GM18868 (cell line): Measurements from ENCODE around the gene PPP1R16B.
"Not testable (repeated sequence)": the region's sequence is repeated elsewhere in the genome, so short reads cannot be mapped to it uniquely, and the experiment has no call there.

Experiments used
- ATAC-seq: cut with Tn5 transposase; IDR thresholded peaks from one replicate; pipeline ENCODE4 v1.9.1; 2021; ENCODE audit warnings: mild to moderate bottlenecking, moderate library complexity; ENCODE audit not compliant: unreplicated experiment

PPP1R16B gene

GRCh38 chr20:38843346-38843745 is 37.8 kb downstream of the PPP1R16B start:
- peak; percentile 43 for ATAC-seq

GRCh38 chr20:38844963-38845362 is 39.5 kb downstream of the PPP1R16B start:
- ATAC-seq: no peak

- no peak for ATAC-seq
Measured at GRCh38 chr20:38847840-38848239, 42.3 kb downstream of the PPP1R16B start.

- no peak for ATAC-seq
Measured at GRCh38 chr20:38853759-38854158, 48.3 kb downstream of the PPP1R16B start.

GRCh38 chr20:38854654-38855066 is 49.2 kb downstream of the PPP1R16B start:
- ATAC-seq: no peak

- ATAC-seq: no peak
Measured at GRCh38 chr20:38855356-38855755, 49.9 kb downstream of the PPP1R16B start.

GRCh38 chr20:38856570-38856969 is 51.1 kb downstream of the PPP1R16B start:
- ATAC-seq: no peak

GRCh38 chr20:38857703-38858102 is 52.2 kb downstream of the PPP1R16B start:
- no peak for ATAC-seq

GRCh38 chr20:38859070-38859690 is 53.7 kb downstream of the PPP1R16B start:
- ATAC-seq: peak; percentile 38

GRCh38 chr20:38859857-38860256 is 54.4 kb downstream of the PPP1R16B start:
- ATAC-seq: not testable (repeated sequence)

- ATAC-seq: no peak
Measured at GRCh38 chr20:38861071-38861401, 55.5 kb downstream of the PPP1R16B start.

- ATAC-seq: no peak
Measured at GRCh38 chr20:38862226-38862625, 56.7 kb downstream of the PPP1R16B start.

GRCh38 chr20:38863024-38863851 is 57.7 kb downstream of the PPP1R16B start:
- ATAC-seq: peak; percentile 79

GRCh38 chr20:38864662-38865061 is 59.2 kb downstream of the PPP1R16B start:
- no peak for ATAC-seq

GRCh38 chr20:38866265-38867061 is 61.0 kb downstream of the PPP1R16B start:
- no peak for ATAC-seq

- ATAC-seq: no peak
Measured at GRCh38 chr20:38867062-38867359, 61.5 kb downstream of the PPP1R16B start.

GRCh38 chr20:38870733-38871559 is 65.4 kb downstream of the PPP1R16B start:
- ATAC-seq: no peak

GRCh38 chr20:38871560-38871953 is 66.1 kb downstream of the PPP1R16B start:
- ATAC-seq: no peak

- no peak for ATAC-seq
Measured at GRCh38 chr20:38872036-38872435, 66.5 kb downstream of the PPP1R16B start.

GRCh38 chr20:38872491-38873049 is 67.1 kb downstream of the PPP1R16B start:
- ATAC-seq: no peak
